Coronary artery (tissue), 2 donors: Measurements from ENCODE around the gene MYH2.

ENCODE experiments used
- DNase-seq: peaks from one replicate; pipeline ENCODE4 v3.0.0-alpha.2; 2017; ENCODE audit warnings: low spot score
- H3K27ac ChIP-seq, 2 donors: fragments of 200-600 bp; sonication (generic); one replicate each; pipeline ENCODE4 v1.5.1; 2016 to 2019
- H3K4me3 ChIP-seq: fragments of 200-600 bp; sonication (generic); 2 replicates; pipeline ENCODE4 v1.5.1; 2016; ENCODE audit warnings: mild to moderate bottlenecking, moderate library complexity
- TF ChIP-seq, protein P1 (sequence below): fragments of 200-600 bp; sonication (generic); IDR thresholded peaks from one replicate; pipeline ENCODE4 v1.5.1; 2019; ENCODE audit warnings: antibody characterized with exemption

The MYH2 gene

GRCh38 chr17:10516065-10516464, 33.4 kb downstream of the MYH2 start:
- DNase-seq: no peak
- Histone ChIP-seq H3K4me3 (no peak overlapping the region), H3K27ac (no peak overlapping the region)
- TF ChIP-seq, protein P1, sequence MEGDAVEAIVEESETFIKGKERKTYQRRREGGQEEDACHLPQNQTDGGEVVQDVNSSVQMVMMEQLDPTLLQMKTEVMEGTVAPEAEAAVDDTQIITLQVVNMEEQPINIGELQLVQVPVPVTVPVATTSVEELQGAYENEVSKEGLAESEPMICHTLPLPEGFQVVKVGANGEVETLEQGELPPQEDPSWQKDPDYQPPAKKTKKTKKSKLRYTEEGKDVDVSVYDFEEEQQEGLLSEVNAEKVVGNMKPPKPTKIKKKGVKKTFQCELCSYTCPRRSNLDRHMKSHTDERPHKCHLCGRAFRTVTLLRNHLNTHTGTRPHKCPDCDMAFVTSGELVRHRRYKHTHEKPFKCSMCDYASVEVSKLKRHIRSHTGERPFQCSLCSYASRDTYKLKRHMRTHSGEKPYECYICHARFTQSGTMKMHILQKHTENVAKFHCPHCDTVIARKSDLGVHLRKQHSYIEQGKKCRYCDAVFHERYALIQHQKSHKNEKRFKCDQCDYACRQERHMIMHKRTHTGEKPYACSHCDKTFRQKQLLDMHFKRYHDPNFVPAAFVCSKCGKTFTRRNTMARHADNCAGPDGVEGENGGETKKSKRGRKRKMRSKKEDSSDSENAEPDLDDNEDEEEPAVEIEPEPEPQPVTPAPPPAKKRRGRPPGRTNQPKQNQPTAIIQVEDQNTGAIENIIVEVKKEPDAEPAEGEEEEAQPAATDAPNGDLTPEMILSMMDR: no peak

- no peak for DNase-seq
- Histone ChIP-seq H3K27ac (no peak overlapping the region), H3K4me3 (no peak overlapping the region)
- TF ChIP-seq, protein P1: no peak
Measured at GRCh38 chr17:10513299-10514067, 36.0 kb downstream of the MYH2 start.

- no peak for DNase-seq
- H3K27ac ChIP-seq: no peak overlapping the region
- TF ChIP-seq, protein P1: no peak
- no peak overlapping the region for H3K4me3 ChIP-seq
Measured at GRCh38 chr17:10512856-10513255, 36.6 kb downstream of the MYH2 start.

DNA sequence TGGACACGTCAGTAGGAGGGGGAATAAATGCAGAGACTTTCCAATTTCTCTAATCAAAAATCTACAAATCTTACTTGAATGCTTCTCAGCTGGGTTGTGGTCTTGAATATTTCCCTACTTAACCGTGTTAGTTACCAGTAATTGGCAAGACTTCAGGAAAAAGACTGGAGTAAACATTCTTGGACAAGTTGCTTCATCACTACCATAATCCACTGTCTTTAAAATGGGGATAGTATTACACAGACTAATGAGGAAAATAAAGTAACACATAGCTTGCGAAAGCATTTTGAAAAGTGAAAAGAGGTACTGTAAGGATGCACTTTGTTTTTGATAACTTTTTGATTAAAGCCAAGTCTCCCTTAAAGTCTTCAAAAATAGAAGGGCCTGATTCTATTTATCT, 49.5 kb downstream of the MYH2 start:
- Histone ChIP-seq H3K27ac (no peak overlapping the region), H3K4me3 (no peak overlapping the region)
- TF ChIP-seq, protein P1: no peak
- DNase-seq: no peak

- H3K27ac ChIP-seq: no peak overlapping the region
- no peak for DNase-seq
- no peak overlapping the region for H3K4me3 ChIP-seq
- TF ChIP-seq, protein P1: no peak
Measured at GRCh38 chr17:10492004-10492403, 57.5 kb downstream of the MYH2 start.

- TF ChIP-seq, protein P1: no peak
- Histone ChIP-seq H3K4me3 (no peak overlapping the region), H3K27ac (no peak overlapping the region)
- DNase-seq: no peak
Measured at GRCh38 chr17:10482252-10482651, 67.2 kb downstream of the MYH2 start.

- H3K27ac ChIP-seq: no peak overlapping the region
- TF ChIP-seq, protein P1: no peak
- H3K4me3 ChIP-seq: no peak overlapping the region
- DNase-seq: no peak
Measured at GRCh38 chr17:10477701-10478100, 71.8 kb downstream of the MYH2 start.
